GM18858 (cell line): ENCODE results near the gene AIRE.

Experiments used
- ATAC-seq: cut with Tn5 transposase; IDR thresholded peaks from one replicate; pipeline ENCODE4 v1.9.1; 2021; ENCODE audit not compliant: unreplicated experiment

The AIRE gene

DNA sequence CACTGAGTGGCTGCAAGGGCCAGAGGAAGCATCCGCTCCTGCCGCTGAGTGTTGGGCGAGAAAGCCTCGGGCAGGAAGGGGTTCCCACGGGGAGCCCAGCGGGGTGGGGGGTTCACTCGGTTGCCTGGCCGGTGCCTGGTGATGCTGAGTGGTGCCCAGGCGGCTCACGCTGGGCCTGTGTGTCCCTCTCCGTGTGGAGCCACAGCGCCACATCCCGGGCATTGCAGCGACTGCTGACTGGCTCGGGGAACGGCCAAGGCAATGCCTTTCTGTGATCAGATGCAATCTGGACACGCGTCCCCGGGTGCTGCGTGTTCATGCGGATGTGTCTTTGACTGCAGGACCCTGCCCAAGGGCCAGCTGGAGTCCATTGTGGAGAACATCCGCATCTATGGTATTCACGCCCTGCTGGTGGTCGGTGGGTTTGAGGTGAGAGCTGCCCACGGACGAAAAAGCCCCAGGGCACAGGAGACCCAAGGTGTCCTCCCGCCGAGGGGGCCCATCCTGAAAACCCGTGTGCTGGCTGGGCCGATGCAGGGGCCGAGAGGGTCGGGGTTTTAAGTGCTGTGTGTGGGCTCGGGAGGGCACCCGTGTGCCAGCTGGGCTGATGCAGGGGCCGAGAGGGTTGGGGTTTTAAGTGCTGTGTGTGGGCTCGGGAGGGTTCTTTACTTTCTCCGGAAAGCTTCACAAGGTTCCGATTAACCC lies 37.1 kb downstream of the AIRE start:
- ATAC-seq: no peak

DNA sequence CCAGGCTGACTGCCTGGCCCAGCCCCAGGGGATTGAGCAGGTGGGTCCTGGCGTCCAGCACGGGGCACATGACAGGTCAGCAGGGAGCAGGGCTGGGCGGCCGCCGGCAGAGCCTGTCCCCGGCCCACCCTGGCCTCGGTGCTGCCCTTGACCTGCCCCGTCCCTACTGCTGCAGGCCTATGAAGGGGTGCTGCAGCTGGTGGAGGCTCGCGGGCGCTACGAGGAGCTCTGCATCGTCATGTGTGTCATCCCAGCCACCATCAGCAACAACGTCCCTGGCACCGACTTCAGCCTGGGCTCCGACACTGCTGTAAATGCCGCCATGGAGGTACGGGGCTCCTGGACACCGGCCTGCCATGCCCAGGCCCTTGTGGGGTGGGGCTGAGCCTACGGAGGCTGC lies 37.9 kb downstream of the AIRE start:
- no peak for ATAC-seq

- ATAC-seq: no peak
Observed at GRCh38 chr21:44324106-44324853, 38.6 kb downstream of the AIRE start.

DNA sequence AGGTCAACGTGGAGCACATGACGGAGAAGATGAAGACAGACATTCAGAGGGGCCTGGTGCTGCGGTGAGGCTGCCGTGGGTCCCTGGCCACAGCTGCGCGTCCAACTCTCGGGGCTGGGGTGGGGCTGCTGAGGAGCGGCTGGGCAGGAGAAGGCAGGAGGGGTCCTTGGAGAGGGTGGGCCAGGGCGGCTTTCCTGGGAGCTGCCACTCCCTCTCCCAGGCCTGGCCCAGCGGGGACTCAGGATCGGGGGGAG lies 39.1 kb downstream of the AIRE start:
- ATAC-seq: no peak

GRCh38 chr21:44325386-44326271 lies 40.0 kb downstream of the AIRE start:
- ATAC-seq: no peak

DNA sequence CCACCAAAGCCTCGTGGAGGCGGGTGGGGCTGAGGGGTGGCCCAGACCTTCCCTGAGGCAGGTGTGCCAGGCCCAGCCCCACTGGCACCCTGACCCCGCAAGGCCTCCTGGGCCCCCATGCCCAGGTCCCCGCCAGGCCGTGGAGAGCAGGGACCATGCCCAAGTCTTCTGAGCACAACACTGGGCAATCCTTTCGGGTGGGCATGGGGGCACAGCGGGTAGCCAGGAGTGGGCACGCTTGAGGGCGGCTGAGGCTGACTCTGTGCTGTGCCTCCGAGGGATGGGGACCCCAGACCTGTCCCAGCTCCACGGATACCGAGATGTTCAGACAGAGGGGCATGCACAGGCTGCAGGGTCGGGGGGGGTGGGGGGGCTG lies 40.6 kb downstream of the AIRE start:
- no peak for ATAC-seq

- no peak for ATAC-seq
Observed at GRCh38 chr21:44326716-44327602, 41.3 kb downstream of the AIRE start.

- no peak for ATAC-seq
Observed at GRCh38 chr21:44327603-44327974, 41.9 kb downstream of the AIRE start.

DNA sequence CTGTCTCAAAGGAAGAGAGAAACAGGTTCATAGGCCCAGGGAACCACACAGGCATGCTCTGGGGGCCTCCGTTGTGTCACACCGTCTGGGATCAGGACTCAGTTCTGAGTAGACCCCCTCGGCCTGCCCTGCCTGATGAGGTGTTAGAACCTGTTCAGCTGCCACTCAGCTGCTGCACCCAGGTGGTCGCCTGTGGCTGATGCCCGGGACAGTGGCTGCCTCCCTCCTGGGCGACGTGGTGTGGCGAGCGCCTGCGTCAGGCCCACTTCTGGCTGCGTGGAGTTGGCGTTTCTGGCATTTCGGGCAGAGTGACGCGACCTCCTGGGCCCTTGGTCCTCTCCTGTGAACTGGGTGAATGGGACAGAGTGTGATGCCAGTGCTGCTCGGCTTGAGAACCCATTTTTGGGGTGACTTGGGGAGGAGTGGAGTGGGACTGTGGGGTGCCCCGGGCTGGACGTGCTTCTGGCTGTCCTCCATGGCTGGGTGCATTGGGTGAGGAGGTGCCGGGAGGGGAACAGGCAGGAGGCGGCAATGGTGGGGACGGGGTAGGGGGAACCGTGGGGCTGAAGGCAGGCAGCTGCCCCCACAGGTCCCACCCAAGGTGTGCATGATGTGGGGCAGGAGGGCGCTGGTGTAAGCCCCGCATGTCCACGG lies 42.7 kb downstream of the AIRE start:
- ATAC-seq: no peak

DNA sequence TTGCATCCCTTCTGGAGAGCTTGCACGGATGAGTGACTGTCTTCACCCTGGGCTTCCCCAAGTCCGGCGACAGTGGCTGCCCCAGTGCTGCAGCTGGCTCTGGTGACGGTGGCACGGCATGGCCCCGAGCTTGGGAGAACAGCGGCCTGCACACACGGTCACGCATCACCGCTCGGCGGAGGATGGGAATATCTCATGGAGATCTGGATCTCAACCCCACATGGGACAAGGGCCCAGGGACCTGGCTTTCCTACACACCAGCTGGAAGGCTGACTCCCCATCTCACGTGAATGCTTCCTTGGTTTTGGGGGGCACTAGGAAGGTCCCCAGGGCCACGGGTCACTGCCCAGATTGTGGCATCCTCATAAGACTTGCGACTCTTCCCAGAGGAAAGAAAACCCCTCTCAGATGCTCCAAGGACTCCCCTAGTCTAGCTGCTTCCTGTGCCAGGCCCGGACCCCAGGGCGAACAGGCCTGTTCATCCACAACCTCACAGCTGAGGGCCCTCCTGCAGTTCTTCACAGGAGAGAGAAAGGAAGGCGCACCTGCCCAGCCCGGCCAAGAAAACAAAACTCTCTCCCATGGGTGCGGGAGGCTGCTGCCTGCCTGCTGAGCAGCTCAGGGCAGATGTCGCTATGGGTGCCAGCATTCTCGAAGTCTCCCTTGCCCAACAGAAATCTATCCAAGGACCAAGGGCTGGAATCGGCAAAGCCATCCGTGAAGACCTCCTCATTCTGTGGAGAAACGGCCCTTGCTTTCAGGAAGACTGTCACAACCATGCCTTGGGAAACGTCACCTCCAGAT lies 43.6 kb downstream of the AIRE start:
- no peak for ATAC-seq

DNA sequence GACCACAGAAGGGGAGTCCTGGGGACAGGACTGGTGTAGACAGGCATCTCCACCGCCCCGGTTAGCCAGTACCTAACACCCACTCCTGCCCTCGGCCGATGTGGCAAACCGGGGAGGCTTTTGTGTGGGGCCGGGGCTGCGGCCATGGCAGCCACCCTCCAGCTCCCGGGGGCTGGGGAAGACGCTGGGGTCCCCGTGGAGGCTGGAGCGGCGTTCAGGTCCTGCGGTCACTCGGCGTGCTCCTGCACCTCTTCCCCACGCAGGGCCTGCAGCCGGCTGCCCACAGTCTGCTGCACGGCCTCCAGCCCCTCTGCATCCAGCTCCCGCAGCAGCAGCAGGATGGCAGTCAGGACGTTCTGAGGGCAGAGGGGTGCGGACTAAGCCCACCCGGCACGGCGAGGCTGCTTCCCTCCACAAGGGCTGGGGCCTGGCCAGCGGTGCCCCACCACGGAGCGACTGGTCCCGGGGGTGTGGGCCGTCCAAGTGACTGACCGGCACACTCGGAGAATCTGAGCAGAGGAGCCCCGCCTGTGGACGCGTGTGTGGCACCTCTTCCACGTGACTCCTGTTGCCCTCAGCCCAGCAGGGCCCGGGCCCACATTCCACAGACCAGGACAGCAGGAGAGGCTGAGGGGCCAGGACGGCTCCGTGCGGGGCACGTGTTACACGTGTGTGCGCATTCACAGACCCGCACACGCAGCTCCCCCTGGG lies 44.5 kb downstream of the AIRE start:
- ATAC-seq: no peak

- ATAC-seq: no peak
Observed at GRCh38 chr21:44330698-44331097, 45.0 kb downstream of the AIRE start.

GRCh38 chr21:44331209-44331608 lies 45.5 kb downstream of the AIRE start:
- ATAC-seq: no peak

DNA sequence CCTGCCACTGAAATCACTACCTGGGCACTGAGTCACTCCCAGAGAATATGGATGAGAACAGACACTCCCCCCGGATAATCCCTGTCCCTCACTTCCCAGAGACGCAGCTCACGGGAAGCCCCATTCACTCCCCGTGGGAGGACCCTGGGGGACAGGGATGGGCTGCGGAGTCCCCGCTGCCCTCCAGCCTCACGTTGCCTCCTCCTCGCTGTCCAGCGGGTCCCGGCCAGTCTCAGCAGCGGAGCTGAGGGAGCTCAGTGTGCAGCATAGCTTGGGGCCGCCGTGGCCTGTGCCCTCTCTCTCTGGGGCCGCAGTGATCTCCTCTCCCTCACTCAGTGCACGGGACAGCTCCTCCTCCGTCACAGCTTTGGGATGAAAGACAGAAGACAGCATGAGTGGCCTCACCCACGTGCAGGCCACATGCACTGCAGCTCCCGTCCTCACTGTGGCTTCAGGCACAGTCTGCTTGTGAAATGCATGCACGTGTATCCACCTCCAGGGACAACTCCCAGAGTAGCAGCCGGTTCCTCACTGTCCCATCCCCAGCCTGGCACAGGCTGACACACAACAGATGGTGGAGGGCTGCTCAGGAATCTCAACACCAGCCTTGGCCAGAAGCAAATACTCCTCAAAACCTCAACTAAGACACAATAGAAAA lies 46.1 kb downstream of the AIRE start:
- no peak for ATAC-seq

- no peak for ATAC-seq
Observed at GRCh38 chr21:44332383-44332782, 46.7 kb downstream of the AIRE start.

- ATAC-seq: no peak
Observed at GRCh38 chr21:44332965-44333364, 47.3 kb downstream of the AIRE start.

- no peak for ATAC-seq
Observed at GRCh38 chr21:44333509-44334328, 48.0 kb downstream of the AIRE start.
